ENCODE data around the gene SAMD4A. TPM values are rescaled to one million over a fixed set of nuclear protein-coding genes. Genes with fewer than 3 reads are reported as not detected.

SAMD4A gene
- polyA plus RNA-seq, 1 experiment = 13.4 TPM

- POLR2A ChIA-PET = no interaction called here
These were observed 216.1 kb downstream of the SAMD4A start for GRCh38 chr14:54782751-54783659.

GRCh38 chr14:54783660-54784015 is 216.7 kb downstream of the SAMD4A start:
- no peaks in the 10 kb centered on the region for H3K27me3 ChIP-seq (ENCODE audit: control insufficient read depth, insufficient read depth, low read length)
- DNase-seq (ENCODE audit: low read depth) = no peak
- TF ChIP-seq, protein P1, sequence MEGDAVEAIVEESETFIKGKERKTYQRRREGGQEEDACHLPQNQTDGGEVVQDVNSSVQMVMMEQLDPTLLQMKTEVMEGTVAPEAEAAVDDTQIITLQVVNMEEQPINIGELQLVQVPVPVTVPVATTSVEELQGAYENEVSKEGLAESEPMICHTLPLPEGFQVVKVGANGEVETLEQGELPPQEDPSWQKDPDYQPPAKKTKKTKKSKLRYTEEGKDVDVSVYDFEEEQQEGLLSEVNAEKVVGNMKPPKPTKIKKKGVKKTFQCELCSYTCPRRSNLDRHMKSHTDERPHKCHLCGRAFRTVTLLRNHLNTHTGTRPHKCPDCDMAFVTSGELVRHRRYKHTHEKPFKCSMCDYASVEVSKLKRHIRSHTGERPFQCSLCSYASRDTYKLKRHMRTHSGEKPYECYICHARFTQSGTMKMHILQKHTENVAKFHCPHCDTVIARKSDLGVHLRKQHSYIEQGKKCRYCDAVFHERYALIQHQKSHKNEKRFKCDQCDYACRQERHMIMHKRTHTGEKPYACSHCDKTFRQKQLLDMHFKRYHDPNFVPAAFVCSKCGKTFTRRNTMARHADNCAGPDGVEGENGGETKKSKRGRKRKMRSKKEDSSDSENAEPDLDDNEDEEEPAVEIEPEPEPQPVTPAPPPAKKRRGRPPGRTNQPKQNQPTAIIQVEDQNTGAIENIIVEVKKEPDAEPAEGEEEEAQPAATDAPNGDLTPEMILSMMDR (IDR thresholded peaks at IDR 0.05; ENCODE audit: insufficient read depth, low read depth, low read length) = no peak
- ChIA-PET POLR2A (no interaction called here), CTCF (interaction anchor here (2.4 to 3.9 kb wide), 2 partner anchors 10 to 11 kb away, joined by 6 to 25 read pairs; no protein-coding TSS in a partner anchor)
- H3K4me3 ChIP-seq (ENCODE audit: low read depth, low read length) = no peak overlapping the region
- peaks cover 42% of the 10 kb centered on the region for H3K36me3 ChIP-seq (ENCODE audit: control insufficient read depth, insufficient read depth, low read length)

More at GRCh38 chr14:54782751-54783659, 216.1 kb downstream of the SAMD4A start:
- CTCF ChIA-PET = interaction anchor here (2.4 to 3.9 kb wide), 2 partner anchors 9 to 11 kb away, joined by 6 to 25 read pairs; no protein-coding TSS in a partner anchor
- Histone ChIP-seq H3K36me3 (ENCODE audit: control insufficient read depth, insufficient read depth, low read length) (peaks cover 42% of the 10 kb centered on the region), H3K4me3 (ENCODE audit: low read depth, low read length) (no peak overlapping the region), H3K27me3 (ENCODE audit: control insufficient read depth, insufficient read depth, low read length) (no peaks in the 10 kb centered on the region)
- TF ChIP-seq, protein P1 (IDR thresholded peaks at IDR 0.05; ENCODE audit: insufficient read depth, low read depth, low read length) = 0 out of 2 replicates have a peak, but pooled peaks have one; percentile 25
- DNase-seq (ENCODE audit: low read depth) = no peak

GRCh38 chr14:54784060-54784459 is 217.1 kb downstream of the SAMD4A start:
- POLR2A ChIA-PET = no interaction called here

GRCh38 chr14:54784657-54785056 is 217.7 kb downstream of the SAMD4A start:
- peaks cover 42% of the 10 kb centered on the region for H3K36me3 ChIP-seq (ENCODE audit: control insufficient read depth, insufficient read depth, low read length)
- H3K4me3 ChIP-seq (ENCODE audit: low read depth, low read length) = no peak overlapping the region
- POLR2A ChIA-PET = interaction anchor here (0.6 kb wide), 1 partner anchor 350 kb away, joined by 3 read pairs; no protein-coding TSS in a partner anchor
- no peaks in the 10 kb centered on the region for H3K27me3 ChIP-seq (ENCODE audit: control insufficient read depth, insufficient read depth, low read length)
- TF ChIP-seq, protein P1 (IDR thresholded peaks at IDR 0.05; ENCODE audit: insufficient read depth, low read depth, low read length) = no peak
- DNase-seq (ENCODE audit: low read depth) = no peak
- CTCF ChIA-PET = interaction anchor here (0.9 to 3.9 kb wide), 5 partner anchors 9 to 221 kb away, joined by 3 to 25 read pairs (median 4); no protein-coding TSS in a partner anchor

More at GRCh38 chr14:54784060-54784459, 217.1 kb downstream of the SAMD4A start:
- CTCF ChIA-PET = interaction anchor here (2.4 to 3.9 kb wide), 2 partner anchors 10 kb away, joined by 6 to 25 read pairs; no protein-coding TSS in a partner anchor
- peaks cover 39% of the 10 kb centered on the region for H3K36me3 ChIP-seq (ENCODE audit: control insufficient read depth, insufficient read depth, low read length)
- no peak for DNase-seq (ENCODE audit: low read depth)
- H3K27me3 ChIP-seq (ENCODE audit: control insufficient read depth, insufficient read depth, low read length) = no peaks in the 10 kb centered on the region
- H3K4me3 ChIP-seq (ENCODE audit: low read depth, low read length) = no peak overlapping the region
- TF ChIP-seq, protein P1 (IDR thresholded peaks at IDR 0.05; ENCODE audit: insufficient read depth, low read depth, low read length) = no peak

Data from BJ (cell line).